ENCODE measurements around the gene KCNJ15. TPM values are rescaled to one million over a fixed set of nuclear protein-coding genes. Genes with fewer than 3 reads are reported as not detected.

Gene KCNJ15
- total RNA-seq, 4 donors from 2014 or later, result 0.14 to 0.16 TPM; not detected in 2

DNA sequence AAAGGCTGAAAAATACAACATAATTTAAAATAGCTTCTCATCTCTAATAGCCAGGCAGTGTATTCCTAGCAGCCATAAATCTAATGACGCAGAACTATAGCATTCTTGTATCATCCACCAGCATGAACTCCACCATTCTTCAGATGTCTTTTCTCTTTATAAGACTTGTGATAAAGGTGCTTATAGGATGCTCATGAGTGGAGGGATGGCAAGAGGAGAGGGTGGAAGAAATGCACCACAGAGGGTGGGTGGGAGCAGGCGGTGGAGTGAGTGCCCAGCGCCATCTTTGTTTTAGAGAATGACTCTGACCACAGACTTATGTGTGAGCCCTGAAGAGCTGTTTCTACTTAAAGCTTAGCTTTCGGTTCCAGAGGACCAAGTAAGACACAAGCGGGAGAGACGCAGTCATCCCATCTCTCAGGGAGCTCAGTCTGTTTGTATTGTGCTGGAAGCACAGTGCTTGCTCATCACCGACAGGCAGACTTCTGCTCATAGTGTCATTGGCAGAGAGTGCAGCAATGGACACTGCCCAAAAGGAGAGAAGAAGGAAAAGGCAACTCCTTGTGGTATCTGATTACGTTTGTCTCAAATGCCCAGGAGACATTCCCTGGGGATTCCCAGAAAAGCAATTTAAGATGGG, 65.6 kb downstream of the KCNJ15 start:
- TF ChIP-seq POLR2A (IDR thresholded peaks at IDR 0.05), result no peak
- TF ChIP-seq EP300 (IDR thresholded peaks at IDR 0.05; ENCODE audit: low read depth), result no peak
- no peak for TF ChIP-seq POLR2AphosphoS5 (IDR thresholded peaks at IDR 0.05)
- TF ChIP-seq, protein P1, sequence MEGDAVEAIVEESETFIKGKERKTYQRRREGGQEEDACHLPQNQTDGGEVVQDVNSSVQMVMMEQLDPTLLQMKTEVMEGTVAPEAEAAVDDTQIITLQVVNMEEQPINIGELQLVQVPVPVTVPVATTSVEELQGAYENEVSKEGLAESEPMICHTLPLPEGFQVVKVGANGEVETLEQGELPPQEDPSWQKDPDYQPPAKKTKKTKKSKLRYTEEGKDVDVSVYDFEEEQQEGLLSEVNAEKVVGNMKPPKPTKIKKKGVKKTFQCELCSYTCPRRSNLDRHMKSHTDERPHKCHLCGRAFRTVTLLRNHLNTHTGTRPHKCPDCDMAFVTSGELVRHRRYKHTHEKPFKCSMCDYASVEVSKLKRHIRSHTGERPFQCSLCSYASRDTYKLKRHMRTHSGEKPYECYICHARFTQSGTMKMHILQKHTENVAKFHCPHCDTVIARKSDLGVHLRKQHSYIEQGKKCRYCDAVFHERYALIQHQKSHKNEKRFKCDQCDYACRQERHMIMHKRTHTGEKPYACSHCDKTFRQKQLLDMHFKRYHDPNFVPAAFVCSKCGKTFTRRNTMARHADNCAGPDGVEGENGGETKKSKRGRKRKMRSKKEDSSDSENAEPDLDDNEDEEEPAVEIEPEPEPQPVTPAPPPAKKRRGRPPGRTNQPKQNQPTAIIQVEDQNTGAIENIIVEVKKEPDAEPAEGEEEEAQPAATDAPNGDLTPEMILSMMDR (IDR thresholded peaks at IDR 0.05), result no peak
- Histone ChIP-seq H3K27me3 (peaks cover 4% of the 10 kb centered on the region), H3K36me3 (no peaks in the 10 kb centered on the region), H3K4me1 (no peaks in the 10 kb centered on the region), H3K27ac (no peak overlapping the region), H3K9me3 (no peaks in the 10 kb centered on the region), H3K4me3 (no peak overlapping the region)
- in situ Hi-C loops (cut with MboI; ENCODE audit: low pct_ligation_motif_present in 1 of 4, low pct_unique_long_range_greater_than_20kb in 1 of 4, low sequenced_read_pairs in 3 of 4) (no loop called here), intact Hi-C loops (cut with DNase I; ENCODE audit: low total_unique reads) (no loop called here)
- no peak for DNase-seq
- 83 to 90% methylated on average over 6 to 8 of the region's 8 CpGs for WGBS, 2 donors (ENCODE audit: low coverage in 1 of 2)

DNA sequence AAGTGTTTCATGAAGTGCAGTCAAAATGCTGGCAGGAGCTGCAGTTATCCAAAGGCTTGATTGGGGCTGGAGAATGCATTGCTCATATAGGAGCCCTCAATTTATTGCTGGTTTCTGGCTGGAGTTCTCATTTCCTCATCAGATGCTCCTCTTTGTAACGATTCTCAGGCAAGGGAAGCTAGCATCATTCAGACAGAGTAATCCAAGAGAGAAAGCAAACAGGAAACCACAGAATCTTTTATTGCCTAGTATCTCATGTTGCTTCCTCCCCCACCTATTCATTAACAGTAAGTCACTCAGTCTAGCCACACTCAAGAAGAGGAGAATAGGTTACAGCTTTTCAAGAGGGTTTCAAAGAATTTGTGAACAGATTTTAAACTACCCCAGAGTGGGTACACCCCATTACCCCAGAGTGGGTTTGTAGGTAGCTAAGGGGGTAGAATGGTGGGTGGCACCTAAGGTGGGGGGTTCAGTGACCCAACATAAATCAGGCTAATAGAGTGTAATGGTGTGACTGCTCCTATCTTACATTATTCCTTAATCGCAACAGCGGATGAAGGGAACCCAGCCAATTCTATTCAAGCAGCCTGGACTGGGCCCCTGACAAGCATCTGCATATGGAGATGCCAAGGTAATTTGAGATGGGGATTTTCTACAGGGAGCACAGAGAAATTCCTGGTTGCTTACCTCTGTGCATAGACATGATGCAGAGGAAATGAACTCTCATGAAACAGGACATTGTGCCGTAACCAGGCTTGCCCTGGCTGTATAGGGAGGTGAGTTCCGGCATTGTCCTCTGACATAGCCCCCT, 67.1 kb downstream of the KCNJ15 start:
- TF ChIP-seq, protein P1 (IDR thresholded peaks at IDR 0.05), result no peak
- TF ChIP-seq EP300 (IDR thresholded peaks at IDR 0.05; ENCODE audit: low read depth) (no peak), POLR2A (IDR thresholded peaks at IDR 0.05) (no peak), POLR2AphosphoS5 (IDR thresholded peaks at IDR 0.05) (no peak)

DNA sequence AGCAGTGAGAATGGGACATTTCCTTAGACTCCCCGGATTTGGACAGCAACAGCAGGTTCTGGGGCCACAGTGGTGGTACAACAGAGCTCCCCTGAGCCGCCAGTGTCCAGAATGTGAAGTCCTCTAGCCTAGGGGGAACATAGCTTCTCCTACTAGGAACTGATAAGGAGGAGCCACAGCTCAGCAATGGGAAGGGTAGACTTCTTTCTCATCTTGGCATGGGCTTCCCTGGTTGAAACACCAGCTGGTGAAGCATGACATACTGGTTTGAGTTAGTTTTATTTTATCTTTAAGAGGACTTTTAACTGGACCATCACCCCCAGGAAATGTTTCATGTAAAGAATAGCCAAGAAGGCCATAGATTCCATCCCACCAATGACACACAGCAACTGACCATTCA, 68.4 kb downstream of the KCNJ15 start:
- in situ Hi-C loops (cut with MboI; ENCODE audit: low pct_ligation_motif_present in 1 of 4, low pct_unique_long_range_greater_than_20kb in 1 of 4, low sequenced_read_pairs in 3 of 4), result no loop called here
- TF ChIP-seq, protein P1 (IDR thresholded peaks at IDR 0.05), result no peak
- no peak for TF ChIP-seq EP300 (IDR thresholded peaks at IDR 0.05; ENCODE audit: low read depth)
- Histone ChIP-seq H3K4me3 (no peak overlapping the region), H3K4me1 (no peaks in the 10 kb centered on the region), H3K27ac (no peak overlapping the region), H3K9me3 (no peaks in the 10 kb centered on the region), H3K27me3 (peaks cover 4% of the 10 kb centered on the region), H3K36me3 (no peaks in the 10 kb centered on the region)
- DNase-seq, result no peak
- WGBS, 2 donors (ENCODE audit: low coverage in 1 of 2), result 79% methylated on average over 2 of the region's 2 CpGs; no CpG with 5 or more reads in 1 of the 2 donors
- intact Hi-C loops (cut with DNase I; ENCODE audit: low total_unique reads), result no loop called here

More for the DNA sequence above, 67.1 kb downstream of the KCNJ15 start:
- DNase-seq, result no peak
- Histone ChIP-seq H3K27me3 (peaks cover 4% of the 10 kb centered on the region), H3K27ac (no peak overlapping the region), H3K9me3 (no peaks in the 10 kb centered on the region), H3K4me1 (no peaks in the 10 kb centered on the region), H3K4me3 (no peak overlapping the region), H3K36me3 (no peaks in the 10 kb centered on the region)
- intact Hi-C loops (cut with DNase I; ENCODE audit: low total_unique reads), result no loop called here
- WGBS, 2 donors (ENCODE audit: low coverage in 1 of 2), result 0 to 66% methylated on average over 1 to 5 of the region's 5 CpGs
- in situ Hi-C loops (cut with MboI; ENCODE audit: low pct_ligation_motif_present in 1 of 4, low pct_unique_long_range_greater_than_20kb in 1 of 4, low sequenced_read_pairs in 3 of 4), result no loop called here

GRCh38 chr21:38325731-38326420, 69.1 kb downstream of the KCNJ15 start:
- Histone ChIP-seq H3K4me1 (no peaks in the 10 kb centered on the region), H3K36me3 (no peaks in the 10 kb centered on the region), H3K9me3 (no peaks in the 10 kb centered on the region), H3K27me3 (peaks cover 4% of the 10 kb centered on the region), H3K4me3 (no peak overlapping the region), H3K27ac (no peak overlapping the region)
- WGBS, 2 donors (ENCODE audit: low coverage in 1 of 2), result 85 to 87% methylated on average over 1 to 8 of the region's 8 CpGs
- no peak for DNase-seq
- no peak for TF ChIP-seq POLR2AphosphoS5 (IDR thresholded peaks at IDR 0.05)
- no peak for TF ChIP-seq POLR2A (IDR thresholded peaks at IDR 0.05)
- no peak for TF ChIP-seq EP300 (IDR thresholded peaks at IDR 0.05; ENCODE audit: low read depth)
- in situ Hi-C loops (cut with MboI; ENCODE audit: low pct_ligation_motif_present in 1 of 4, low pct_unique_long_range_greater_than_20kb in 1 of 4, low sequenced_read_pairs in 3 of 4), result no loop called here
- intact Hi-C loops (cut with DNase I; ENCODE audit: low total_unique reads), result no loop called here

Data from transverse colon (tissue), 4 donors.